ENCODE data around the gene AZI2. TPM values are rescaled to one million over a fixed set of nuclear protein-coding genes. Genes with fewer than 3 reads are reported as not detected.

Gene AZI2
- total RNA-seq, 2 experiments from 2014 or later = 27.4 to 31.5 TPM

DNA sequence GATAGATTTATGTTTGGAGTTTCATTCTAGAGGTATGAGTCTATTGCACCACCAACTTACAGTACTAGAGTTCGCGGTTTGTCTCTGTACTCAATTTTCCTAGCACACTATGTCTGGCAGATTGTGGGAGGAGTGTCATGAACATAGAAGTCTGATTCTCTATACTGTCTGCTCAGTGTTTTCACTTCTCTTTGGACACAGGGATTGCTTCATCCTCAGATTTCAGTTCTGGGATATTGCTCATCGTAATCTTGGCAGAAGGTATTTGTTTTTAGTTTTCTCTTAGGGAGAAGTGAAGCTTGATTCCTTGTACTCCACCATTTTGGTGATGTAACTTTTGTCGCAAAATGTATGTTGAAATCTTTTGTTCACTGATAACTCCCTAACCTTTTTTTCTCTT, 27.8 kb upstream of the AZI2 start:
- H3K27ac ChIP-seq (ENCODE audit: low read depth in 1 of 2, low read length in 2 of 2) = no peak overlapping the region
- no peaks in the 10 kb centered on the region for H3K27me3 ChIP-seq (ENCODE audit: control insufficient read depth in 1 of 2, insufficient read depth in 2 of 2, low read length in 2 of 2)
- no peak overlapping the region for H3K27ac Mint-ChIP-seq
- peaks cover 0 to 4% of the 10 kb centered on the region in 2 experiments for H3K9me3 ChIP-seq (ENCODE audit: control insufficient read depth in 1 of 2, insufficient read depth in 1 of 2, low read length in 2 of 2)
- H3K9me3 Mint-ChIP-seq = peaks cover 8% of the 10 kb centered on the region
- H3K27me3 Mint-ChIP-seq = no peaks in the 10 kb centered on the region
- TF ChIP-seq, protein P1, sequence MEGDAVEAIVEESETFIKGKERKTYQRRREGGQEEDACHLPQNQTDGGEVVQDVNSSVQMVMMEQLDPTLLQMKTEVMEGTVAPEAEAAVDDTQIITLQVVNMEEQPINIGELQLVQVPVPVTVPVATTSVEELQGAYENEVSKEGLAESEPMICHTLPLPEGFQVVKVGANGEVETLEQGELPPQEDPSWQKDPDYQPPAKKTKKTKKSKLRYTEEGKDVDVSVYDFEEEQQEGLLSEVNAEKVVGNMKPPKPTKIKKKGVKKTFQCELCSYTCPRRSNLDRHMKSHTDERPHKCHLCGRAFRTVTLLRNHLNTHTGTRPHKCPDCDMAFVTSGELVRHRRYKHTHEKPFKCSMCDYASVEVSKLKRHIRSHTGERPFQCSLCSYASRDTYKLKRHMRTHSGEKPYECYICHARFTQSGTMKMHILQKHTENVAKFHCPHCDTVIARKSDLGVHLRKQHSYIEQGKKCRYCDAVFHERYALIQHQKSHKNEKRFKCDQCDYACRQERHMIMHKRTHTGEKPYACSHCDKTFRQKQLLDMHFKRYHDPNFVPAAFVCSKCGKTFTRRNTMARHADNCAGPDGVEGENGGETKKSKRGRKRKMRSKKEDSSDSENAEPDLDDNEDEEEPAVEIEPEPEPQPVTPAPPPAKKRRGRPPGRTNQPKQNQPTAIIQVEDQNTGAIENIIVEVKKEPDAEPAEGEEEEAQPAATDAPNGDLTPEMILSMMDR (IDR thresholded peaks at IDR 0.05) = no peak
- intact Hi-C loops (cut with DNase I, micrococcal nuclease) = no loop called here
- H3K4me1 ChIP-seq (ENCODE audit: insufficient read depth, low read length) = no peaks in the 10 kb centered on the region
- ChIA-PET CTCF (no interaction called here), POLR2A (no interaction called here)
- peaks cover 9% of the 10 kb centered on the region for H3K36me3 Mint-ChIP-seq (ENCODE audit: low read depth)
- ATAC-seq (ENCODE audit: poor library complexity) (no peak), DNase-seq (peak in 2 of 14 experiments; percentile 4 to 5)
- no peak overlapping the region for H3K4me3 ChIP-seq (ENCODE audit: low read length)
- H3K4me3 Mint-ChIP-seq = no peak overlapping the region
- no peaks in the 10 kb centered on the region for H3K36me3 ChIP-seq (ENCODE audit: insufficient read depth, low read length)
- H3K4me1 Mint-ChIP-seq (ENCODE audit: low read depth) = no peaks in the 10 kb centered on the region

DNA sequence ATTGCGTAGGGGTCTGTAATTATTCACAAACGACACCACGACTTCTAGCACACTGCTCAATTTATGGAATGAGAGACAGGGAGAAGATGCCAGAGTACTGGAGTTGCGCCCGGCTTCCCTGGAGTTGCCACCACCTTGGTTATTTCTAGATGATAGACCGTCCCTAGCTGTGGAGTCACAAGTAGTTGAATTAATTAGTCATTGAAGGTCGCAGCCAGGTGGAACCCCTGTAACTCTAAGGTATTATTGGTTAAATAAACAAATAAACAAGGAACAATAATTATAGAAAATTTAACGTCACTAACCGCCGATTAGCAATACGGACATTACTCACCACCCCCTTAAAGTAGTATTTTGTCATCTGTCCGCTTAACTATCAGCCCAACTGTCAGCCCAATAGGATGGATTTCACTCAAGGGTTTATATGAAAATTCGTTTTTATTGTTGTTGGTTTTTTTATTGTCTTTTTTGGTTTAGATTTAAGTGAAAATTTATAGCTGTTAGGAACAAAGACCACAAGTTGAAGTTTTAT, 911 bp upstream of the AZI2 start:
- POLR2A ChIA-PET = interaction anchor here (0.6 to 2.8 kb wide), 14 partner anchors 8 to 865 kb away, joined by 3 to 28 read pairs (median 6); partner anchors contain the start of genes CMC1 and SLC4A7
- peaks cover 5% of the 10 kb centered on the region for H3K9me3 Mint-ChIP-seq
- peak overlapping the region; percentile 99 for H3K27ac Mint-ChIP-seq
- peaks cover 5 to 10% of the 10 kb centered on the region in 2 experiments for H3K9me3 ChIP-seq (ENCODE audit: control insufficient read depth in 1 of 2, insufficient read depth in 1 of 2, low read length in 2 of 2)
- H3K4me3 ChIP-seq (ENCODE audit: low read length) = peak overlapping the region; percentile 96
- peaks cover 55% of the 10 kb centered on the region for H3K4me1 Mint-ChIP-seq (ENCODE audit: low read depth)
- CTCF ChIA-PET = interaction anchor here (0.5 to 2.1 kb wide), 9 partner anchors 10 to 980 kb away, joined by 3 to 7 read pairs (median 3); partner anchors contain the start of genes CMC1 and NEK10
- no peaks in the 10 kb centered on the region for H3K27me3 Mint-ChIP-seq
- peak overlapping the region; percentile 91 to 99 for H3K27ac ChIP-seq (ENCODE audit: low read depth in 1 of 2, low read length in 2 of 2)
- TF ChIP-seq, protein P1 (IDR thresholded peaks at IDR 0.05) = no peak
- intact Hi-C loops (cut with DNase I, micrococcal nuclease) = loop anchor here (2.0 to 10.0 kb wide), 4 partner anchors 109 to 985 kb away; partner anchors contain the start of genes SLC4A7 (in 2 of the 2), CMC1 (in 1 of the 2) and NEK10 (in 1 of the 2)
- H3K36me3 Mint-ChIP-seq (ENCODE audit: low read depth) = peaks cover 56% of the 10 kb centered on the region
- peaks cover 17% of the 10 kb centered on the region for H3K4me1 ChIP-seq (ENCODE audit: insufficient read depth, low read length)
- no peaks in the 10 kb centered on the region for H3K27me3 ChIP-seq (ENCODE audit: control insufficient read depth in 1 of 2, insufficient read depth in 2 of 2, low read length in 2 of 2)
- ATAC-seq (ENCODE audit: poor library complexity) = no peak
- peaks cover 2% of the 10 kb centered on the region for H3K36me3 ChIP-seq (ENCODE audit: insufficient read depth, low read length)
- no peak for DNase-seq
- H3K4me3 Mint-ChIP-seq = peak overlapping the region; percentile 100

DNA sequence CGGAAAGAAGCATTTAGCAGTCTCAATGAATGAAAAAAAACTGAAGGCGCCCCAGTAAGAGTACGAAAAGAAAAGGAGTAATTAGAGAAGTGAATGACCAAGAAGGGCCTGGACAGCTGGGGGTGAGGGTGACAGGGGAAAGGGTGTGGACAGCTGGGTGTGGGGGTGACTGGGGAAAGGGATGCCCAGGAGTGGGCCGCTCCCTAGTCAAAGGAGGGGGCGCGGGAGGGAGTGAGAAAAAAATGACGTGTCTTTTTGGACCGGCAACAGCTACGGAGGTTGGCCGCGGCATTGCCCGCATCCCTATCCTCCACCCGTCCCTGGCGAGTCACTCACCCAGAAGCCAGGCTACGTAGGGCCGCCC, 377 bp downstream of the AZI2 start:
- intact Hi-C loops (cut with DNase I, micrococcal nuclease) = loop anchor here (2.0 to 10.0 kb wide), 4 partner anchors 107 to 983 kb away; partner anchors contain the start of genes SLC4A7 (in 2 of the 2), CMC1 (in 1 of the 2) and NEK10 (in 1 of the 2)
- H3K27ac ChIP-seq (ENCODE audit: low read depth in 1 of 2, low read length in 2 of 2) = peak overlapping the region; percentile 91 to 99
- ATAC-seq (ENCODE audit: poor library complexity) (no peak), DNase-seq (no peak)
- Mint-ChIP-seq H3K27ac (peak overlapping the region; percentile 99), H3K9me3 (peaks cover 2% of the 10 kb centered on the region), H3K27me3 (no peaks in the 10 kb centered on the region), H3K4me1 (ENCODE audit: low read depth) (peaks cover 60% of the 10 kb centered on the region), H3K36me3 (ENCODE audit: low read depth) (peaks cover 45% of the 10 kb centered on the region), H3K4me3 (peak overlapping the region; percentile 100)
- TF ChIP-seq, protein P1 (IDR thresholded peaks at IDR 0.05) = no peak
- peak overlapping the region; percentile 96 for H3K4me3 ChIP-seq (ENCODE audit: low read length)
- POLR2A ChIA-PET = interaction anchor here (0.7 to 2.8 kb wide), 14 partner anchors 9 to 866 kb away, joined by 3 to 28 read pairs (median 8); partner anchors contain the start of genes CMC1 and SLC4A7
- peaks cover 2% of the 10 kb centered on the region for H3K36me3 ChIP-seq (ENCODE audit: insufficient read depth, low read length)
- H3K4me1 ChIP-seq (ENCODE audit: insufficient read depth, low read length) = peaks cover 17% of the 10 kb centered on the region
- H3K9me3 ChIP-seq (ENCODE audit: control insufficient read depth in 1 of 2, insufficient read depth in 1 of 2, low read length in 2 of 2) = peaks cover under 1 to 5% of the 10 kb centered on the region in 2 experiments
- H3K27me3 ChIP-seq (ENCODE audit: control insufficient read depth in 1 of 2, insufficient read depth in 2 of 2, low read length in 2 of 2) = no peaks in the 10 kb centered on the region
- CTCF ChIA-PET = interaction anchor here (0.8 to 2.1 kb wide), 11 partner anchors 10 to 979 kb away, joined by 3 to 7 read pairs (median 5); partner anchors contain the start of gene NEK10

Measured in CD4-positive, alpha-beta T cell (primary cell).